B cell (primary cell): ENCODE measurements around the gene ZNF587. TPM values are rescaled to one million over a fixed set of nuclear protein-coding genes. Genes with fewer than 3 reads are reported as not detected.

Source experiments
- ATAC-seq: fragments of 200-7000 bp; cut with Tn5 transposase; one replicate; pipeline ENCODE4 v1.10.0; 2021; ENCODE audit warnings: low read depth, mild to moderate bottlenecking, moderate number of reproducible peaks, moderate library complexity
- CTCF ChIA-PET: fragments of 350-600 bp; sonication (Branson Sonifier 250); formaldehyde crosslinking; loops from one replicate; lab custom pipeline; 2021; ENCODE audit warnings: antibody characterized with exemption, inconsistent platforms; lab: Charles Lee
- POLR2A ChIA-PET: fragments of 350-600 bp; sonication (Branson Sonifier 250); formaldehyde crosslinking; loops from one replicate; lab custom pipeline; 2021; ENCODE audit warnings: antibody characterized with exemption; lab: Charles Lee
- DNase-seq: peaks from one replicate; pipeline ENCODE4 v3.0.0; 2013
- H2AFZ ChIP-seq: 2 replicates; pipeline ENCODE4 v1.6.1; 2012; ENCODE audit warnings: mild to moderate bottlenecking, low read depth, low read length; ENCODE audit not compliant: insufficient read depth, poor library complexity, severe bottlenecking
- H3K27ac ChIP-seq, 2 donors: 1 replicate in 1 of 2; 2 replicates in 1 of 2; pipeline ENCODE4 v1.5.1; 2012 to 2013; ENCODE audit warnings: low read length in 2 of 2, mild to moderate bottlenecking in 2 of 2, moderate library complexity in 1 of 2
- H3K27me3 ChIP-seq, 4 experiments: fragments of 200-600 bp in 1 of 4; sonication (generic) in 1 of 4; replicated peaks in 1 of 4; 1 replicate in 2 of 4; 2 replicates in 2 of 4; pipeline versions ENCODE4 v1.6.1 to v1.7.0; 2013 to 2016; ENCODE audit warnings: low read length in 3 of 4, mild to moderate bottlenecking in 2 of 4, mixed read lengths in 1 of 4, moderate library complexity in 1 of 4; ENCODE audit not compliant: insufficient read depth in 4 of 4, control insufficient read depth in 3 of 4; ENCODE audit errors: control extremely low read depth in 1 of 4
- H3K36me3 ChIP-seq, 2 experiments: replicated peaks in 1 of 2; 1 replicate in 1 of 2; 2 replicates in 1 of 2; pipeline versions ENCODE4 v1.6.1 to v1.7.1; 2013; ENCODE audit warnings: low read length in 1 of 2; ENCODE audit not compliant: insufficient read depth in 2 of 2, control insufficient read depth in 1 of 2; ENCODE audit errors: control extremely low read depth in 1 of 2, extremely low read depth in 1 of 2
- H3K4me1 ChIP-seq, 2 donors: fragments of 200-600 bp in 1 of 2; sonication (generic) in 1 of 2; 1 replicate in 1 of 2; 2 replicates in 1 of 2; pipeline versions ENCODE4 v1.5.1 to v1.6.1; 2013 to 2017; ENCODE audit warnings: low read length in 2 of 2; ENCODE audit not compliant: control insufficient read depth in 2 of 2, insufficient read depth in 2 of 2
- H3K4me2 ChIP-seq: replicated peaks from 2 replicates; pipeline ENCODE3; 2012; ENCODE audit warnings: mild to moderate bottlenecking, low read depth, low read length; ENCODE audit not compliant: poor library complexity, severe bottlenecking
- H3K4me3 ChIP-seq, 5 experiments: fragments of 200-600 bp in 1 of 5; sonication (generic) in 1 of 5; 1 replicate in 3 of 5; 2 replicates in 2 of 5; pipeline versions ENCODE4 v1.5.1 to v1.7.0; 2011 to 2016; ENCODE audit warnings: low read length in 4 of 5, mild to moderate bottlenecking in 4 of 5, low read depth in 2 of 5, control low read depth in 1 of 5, moderate library complexity in 1 of 5; ENCODE audit not compliant: insufficient read depth in 1 of 5; ENCODE audit errors: control extremely low read depth in 1 of 5, extremely low read depth in 1 of 5
- H3K79me2 ChIP-seq: fragments of 200-600 bp; sonication (generic); one replicate; pipeline ENCODE4 v1.6.0; 2016; ENCODE audit warnings: low read length; ENCODE audit not compliant: control insufficient read depth, insufficient read depth
- H3K9ac ChIP-seq: fragments of 200-600 bp; sonication (generic); 2 replicates; pipeline ENCODE4 v1.6.1; 2017; ENCODE audit warnings: mild to moderate bottlenecking, low read length, moderate library complexity
- H3K9me3 ChIP-seq, 3 donors: one replicate each; pipeline versions ENCODE4 v1.6.1 to v1.7.1; 2013; ENCODE audit warnings: low read length in 2 of 3; ENCODE audit not compliant: control insufficient read depth in 2 of 3, insufficient read depth in 1 of 3; ENCODE audit errors: control extremely low read depth in 1 of 3
- H4K20me1 ChIP-seq: 2 replicates; pipeline ENCODE4 v1.6.0; 2012; ENCODE audit warnings: mild to moderate bottlenecking, low read length; ENCODE audit not compliant: insufficient read depth, control insufficient read depth, poor library complexity, severe bottlenecking
- H3K27ac Mint-ChIP-seq: one replicate; pipeline ENCODE4 v1.8.0; 2021; ENCODE audit warnings: mixed read lengths
- H3K27me3 Mint-ChIP-seq: one replicate; pipeline ENCODE4 v1.8.0; 2021; ENCODE audit warnings: mixed read lengths
- H3K4me1 Mint-ChIP-seq: one replicate; pipeline ENCODE4 v1.8.0; 2021; ENCODE audit warnings: mixed read lengths
- H3K4me3 Mint-ChIP-seq: one replicate; pipeline ENCODE4 v1.8.0; 2021; ENCODE audit warnings: mixed read lengths
- H3K9me3 Mint-ChIP-seq: one replicate; pipeline ENCODE4 v1.8.0; 2022; ENCODE audit warnings: mixed read lengths; ENCODE audit not compliant: insufficient read depth
- EZH2 ChIP-seq: IDR thresholded peaks from 2 replicates; pipeline ENCODE4 v1.6.1; 2012; ENCODE audit warnings: borderline replicate concordance, low read depth, mild to moderate bottlenecking, moderate library complexity, low read length; ENCODE audit not compliant: insufficient read depth, poor library complexity, severe bottlenecking
- WGBS: methylation state at CpG from one replicate; pipeline ENCODE4 v1.1.5; 2013; ENCODE audit warnings: missing lambda C conversion rate; ENCODE audit not compliant: insufficient coverage; 5-methylcytosine and 5-hydroxymethylcytosine counted together
- intact Hi-C: fragments of 100-400 bp; cut with micrococcal nuclease; formaldehyde crosslinking; loops from one replicate; pipeline ENCODE4 v1.10.0; 2022
- polyA plus RNA-seq: library from polyadenylated mRNA; depleted of rRNA; stranded (reverse); fragments of >200 nt; gene quantifications from 2 replicates; pipeline ENCODE4 v1.2.3, GENCODE V29; 2012
- total RNA-seq, 2 donors: library from RNA; stranded (reverse); fragments of 120-200 nt in 1 of 2; gene quantifications; 1 replicate in 1 of 2; 2 replicates in 1 of 2; pipeline versions ENCODE4 v1.2.3 to v1.2.4, GENCODE V29; 2013 to 2022
- TF ChIP-seq, protein P1 (sequence below): fragments of 200-600 bp; IDR thresholded peaks from one replicate; pipeline ENCODE4 v1.8.0; 2022; ENCODE audit warnings: antibody characterized with exemption, mild to moderate bottlenecking

ZNF587 gene
- total and polyA plus RNA-seq, 2 donors (not counting 1 experiment from before 2014, with no cell fraction given) = 16.6 to 72.9 TPM

DNA sequence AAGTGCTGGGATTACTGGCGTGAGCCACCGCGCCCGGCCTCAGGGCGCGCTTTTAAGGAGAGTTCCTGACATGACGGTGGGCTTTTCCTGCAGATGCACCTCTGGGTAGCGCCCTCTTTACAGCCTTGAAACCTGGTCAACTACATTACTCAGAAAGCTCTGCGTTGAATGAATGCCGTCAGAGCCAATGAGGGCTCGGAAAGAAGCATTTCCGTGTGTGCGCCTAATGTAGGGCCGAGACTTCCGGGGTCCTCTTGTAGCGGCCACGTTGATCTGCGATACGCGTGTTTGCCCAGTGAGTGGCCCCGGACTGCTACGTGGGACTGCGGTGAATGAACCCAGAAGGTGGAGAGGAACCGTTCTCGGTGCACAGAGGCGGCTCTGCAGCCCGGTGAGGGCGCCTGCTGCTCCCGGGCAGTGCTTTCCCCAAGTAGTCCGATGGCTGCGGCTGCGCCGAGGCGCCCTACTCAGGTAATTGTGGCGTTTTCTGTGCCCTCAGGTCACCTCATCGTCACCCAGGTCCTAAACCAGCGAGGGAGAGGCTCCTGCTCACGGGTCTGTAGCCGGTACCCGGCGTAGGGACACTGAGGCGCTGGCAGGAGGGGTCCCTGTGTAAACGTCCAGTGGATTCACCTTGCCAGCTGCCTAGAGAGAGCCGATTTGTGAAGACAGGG lies 30.0 kb upstream of the ZNF587 start:
- Histone ChIP-seq H3K27ac (peak overlapping the region; percentile 75 to 88), H3K36me3 (no peaks in the 10 kb centered on the region), H3K9me3 (no peaks in the 10 kb centered on the region), H4K20me1 (no peaks in the 10 kb centered on the region), H3K4me1 (peaks cover 12 to 17% of the 10 kb centered on the region in 2 donors), H3K79me2 (peaks cover 65% of the 10 kb centered on the region), H3K27me3 (no peaks in the 10 kb centered on the region), H3K4me3 (peak overlapping the region; percentile 78 to 92 (median 83)), H3K9ac (peak overlapping the region; percentile 95), H3K4me2 (peak overlapping the region; percentile 84), H2AFZ (peak overlapping the region; percentile 90)
- TF ChIP-seq EZH2 = no peak
- TF ChIP-seq, protein P1, sequence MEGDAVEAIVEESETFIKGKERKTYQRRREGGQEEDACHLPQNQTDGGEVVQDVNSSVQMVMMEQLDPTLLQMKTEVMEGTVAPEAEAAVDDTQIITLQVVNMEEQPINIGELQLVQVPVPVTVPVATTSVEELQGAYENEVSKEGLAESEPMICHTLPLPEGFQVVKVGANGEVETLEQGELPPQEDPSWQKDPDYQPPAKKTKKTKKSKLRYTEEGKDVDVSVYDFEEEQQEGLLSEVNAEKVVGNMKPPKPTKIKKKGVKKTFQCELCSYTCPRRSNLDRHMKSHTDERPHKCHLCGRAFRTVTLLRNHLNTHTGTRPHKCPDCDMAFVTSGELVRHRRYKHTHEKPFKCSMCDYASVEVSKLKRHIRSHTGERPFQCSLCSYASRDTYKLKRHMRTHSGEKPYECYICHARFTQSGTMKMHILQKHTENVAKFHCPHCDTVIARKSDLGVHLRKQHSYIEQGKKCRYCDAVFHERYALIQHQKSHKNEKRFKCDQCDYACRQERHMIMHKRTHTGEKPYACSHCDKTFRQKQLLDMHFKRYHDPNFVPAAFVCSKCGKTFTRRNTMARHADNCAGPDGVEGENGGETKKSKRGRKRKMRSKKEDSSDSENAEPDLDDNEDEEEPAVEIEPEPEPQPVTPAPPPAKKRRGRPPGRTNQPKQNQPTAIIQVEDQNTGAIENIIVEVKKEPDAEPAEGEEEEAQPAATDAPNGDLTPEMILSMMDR = no peak
- Mint-ChIP-seq H3K9me3 (no peaks in the 10 kb centered on the region), H3K4me1 (peaks cover 58% of the 10 kb centered on the region), H3K27ac (peak overlapping the region; percentile 97), H3K27me3 (no peaks in the 10 kb centered on the region), H3K4me3 (peak overlapping the region; percentile 94)
- intact Hi-C loops = loop anchor here (1.0 to 10.0 kb wide), 6 partner anchors 50 to 385 kb away; partner anchors contain the start of genes ZNF211, ZNF417, ZNF586 and ZNF671
- DNase-seq = peak; percentile 90
- ChIA-PET CTCF (interaction anchor here (0.7 to 1.2 kb wide), 2 partner anchors 336 to 640 kb away, joined by 3 to 5 read pairs; no protein-coding TSS in a partner anchor), POLR2A (interaction anchor here (0.5 to 1.6 kb wide), 6 partner anchors 18 to 627 kb away, joined by 3 to 12 read pairs (median 4); partner anchors contain the start of genes ZNF274 and ZNF417)
- WGBS = under 1% methylated on average over 43 of the region's 44 CpGs
- ATAC-seq = peak; percentile 83

- H3K4me1 Mint-ChIP-seq = peaks cover 51% of the 10 kb centered on the region
- CTCF ChIA-PET = interaction anchor here (1.1 kb wide), 1 partner anchor 12 kb away, joined by 3 read pairs; no protein-coding TSS in a partner anchor
Measured at GRCh38 chr19:57820599-57820998, 29.1 kb upstream of the ZNF587 start.

More at GRCh38 chr19:57820599-57820998, 29.1 kb upstream of the ZNF587 start:
- Histone ChIP-seq H4K20me1 (no peaks in the 10 kb centered on the region), H3K9ac (peak overlapping the region; percentile 95), H3K79me2 (peaks cover 60% of the 10 kb centered on the region), H2AFZ (peak overlapping the region; percentile 90), H3K36me3 (no peaks in the 10 kb centered on the region), H3K9me3 (no peaks in the 10 kb centered on the region), H3K27ac (peak overlapping the region; percentile 75 to 88), H3K4me3 (peak overlapping the region in 3 of 5 experiments; percentile 81 to 87 (median 83)), H3K4me1 (peaks cover 9 to 10% of the 10 kb centered on the region in 2 donors), H3K4me2 (peak overlapping the region; percentile 84), H3K27me3 (no peaks in the 10 kb centered on the region)
- intact Hi-C loops = no loop called here
- POLR2A ChIA-PET = no interaction called here
- ATAC-seq (no peak), DNase-seq (no peak)
- no peaks in the 10 kb centered on the region for H3K9me3 Mint-ChIP-seq
- no peaks in the 10 kb centered on the region for H3K27me3 Mint-ChIP-seq
- WGBS = 83% methylated on average over 5 of the region's 6 CpGs
- TF ChIP-seq, protein P1 = no peak
- TF ChIP-seq EZH2 = no peak
- peak overlapping the region; percentile 97 for H3K27ac Mint-ChIP-seq
- H3K4me3 Mint-ChIP-seq = peak overlapping the region; percentile 94
